ENCODE measurements around the gene VPS54. TPM values are rescaled to one million over a fixed set of nuclear protein-coding genes. Genes with fewer than 3 reads are reported as not detected.

VPS54 gene
- 5.3 and 8.0 TPM in 2 replicates for polyA plus RNA-seq (2012; rRNA removed)
- polyA plus RNA-seq (2012; cell fraction: cytosol; rRNA removed): 7.9 and 8.5 TPM in 2 replicates
- polyA plus RNA-seq (2012; cell fraction: nucleus; rRNA removed): 4.8 and 13.6 TPM in 2 replicates

GRCh38 chr2:64019083-64019974 is at the start of gene VPS54:
VPS54 (minus strand) TSS chr2:64019428; CDS start chr2:63983999, 35,429 bp downstream.
- TF ChIP-seq GATA2 (CRISPR knock-in tag; IDR thresholded peaks at IDR 0.05): no peak
- TF ChIP-seq POLR2AphosphoS5 (IDR thresholded peaks at IDR 0.05; ENCODE audit: low read depth, low read length): peak; percentile 39; the same call in 1 of the 2 replicates
- TF ChIP-seq TAF1 (IDR thresholded peaks at IDR 0.05; ENCODE audit: borderline replicate concordance, low read depth, low read length): 0 out of 2 replicates have a peak, but pooled peaks have one; percentile 11
- TF ChIP-seq MXI1 (IDR thresholded peaks at IDR 0.05; ENCODE audit: low read depth, low read length): peak; percentile 77; the same call in 1 of the 2 replicates
- TF ChIP-seq, protein P1, sequence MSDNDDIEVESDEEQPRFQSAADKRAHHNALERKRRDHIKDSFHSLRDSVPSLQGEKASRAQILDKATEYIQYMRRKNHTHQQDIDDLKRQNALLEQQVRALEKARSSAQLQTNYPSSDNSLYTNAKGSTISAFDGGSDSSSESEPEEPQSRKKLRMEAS (IDR thresholded peaks at IDR 0.05; ENCODE audit: low read depth): peak; percentile 48; the same call in 1 of the 2 replicates
- peak; percentile 23 for TF ChIP-seq CHD2 (IDR thresholded peaks at IDR 0.05; ENCODE audit: low read length, partially characterized antibody)
- no peak for TF ChIP-seq MEF2A (IDR thresholded peaks at IDR 0.05; ENCODE audit: borderline replicate concordance, low read depth)
- H3K4me3 ChIP-seq (ENCODE audit: low read depth in 2 of 2, low read length in 1 of 2): peak within 1 kb of the TSS; percentile 64 to 95
- no peaks in the 10 kb centered on the region for H3K9me3 ChIP-seq
- peaks cover 24% of the 10 kb centered on the region for H3F3A ChIP-seq (replicated peaks; ENCODE audit: insufficient read depth)
- CTCF ChIA-PET: interaction anchor here (1.0 to 1.5 kb wide), 2 partner anchors 19 to 31 kb away, joined by 3 to 7 read pairs; no protein-coding TSS in a partner anchor
- peaks cover 10% of the 10 kb centered on the region for H4K20me1 ChIP-seq (ENCODE audit: insufficient read depth)
- POLR2A ChIA-PET: interaction anchor here (0.9 kb wide), 1 partner anchor 178 kb away, joined by 3 read pairs; the partner anchor contains the start of gene UGP2
- H3K9me2 ChIP-seq: no peaks in the 10 kb centered on the region
- H3K79me2 ChIP-seq (ENCODE audit: insufficient read depth): peaks cover 43% of the 10 kb centered on the region
- H3K27me3 ChIP-seq (ENCODE audit: insufficient read depth): no peaks in the 10 kb centered on the region
- H3K27ac ChIP-seq (ENCODE audit: low read depth in 2 of 2, low read length in 1 of 2): peak within 1 kb of the TSS; percentile 88
- peak within 1 kb of the TSS; percentile 99 for H2AFZ ChIP-seq (ENCODE audit: low read depth)
- peaks cover 4 to 25% of the 10 kb centered on the region in 2 experiments for H3K4me1 ChIP-seq (ENCODE audit: control insufficient read depth in 1 of 2, insufficient read depth in 2 of 2, low read depth in 1 of 2, low read length in 1 of 2)
- H3K4me2 ChIP-seq: peak within 1 kb of the TSS; percentile 93
- peak; percentile 91 for DNase-seq
- H3K9ac ChIP-seq: peak within 1 kb of the TSS; percentile 93
- WGBS (ENCODE audit: low lambda C conversion rate): 25% methylated on average over 17 of the region's 77 CpGs
- H3K36me3 ChIP-seq (replicated peaks in 1 of 2; ENCODE audit: control insufficient read depth in 1 of 2, insufficient read depth in 2 of 2, low read length in 1 of 2): peaks cover 0 to 7% of the 10 kb centered on the region in 2 experiments

DNA sequence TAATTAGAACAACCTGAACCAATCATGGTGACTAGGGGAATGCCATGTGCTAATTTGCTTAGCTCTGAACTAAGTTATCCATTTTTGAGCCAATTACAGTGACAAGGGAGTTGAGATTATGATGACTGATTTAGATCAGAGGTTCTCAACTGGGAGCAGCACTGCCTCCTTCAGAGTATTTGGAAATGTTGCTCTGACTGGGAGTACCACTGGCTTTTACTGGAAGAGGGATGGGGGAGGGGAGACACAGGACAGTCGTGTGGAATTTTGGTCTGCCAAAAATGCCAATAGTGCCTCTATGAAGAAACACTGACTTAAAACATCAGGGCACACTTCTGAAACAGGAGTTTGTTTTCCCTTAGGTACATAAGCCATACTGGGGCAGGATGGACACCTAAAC is 48.1 kb upstream of the VPS54 start:
- no peak overlapping the region for H3K4me3 ChIP-seq (ENCODE audit: low read depth in 2 of 2, low read length in 1 of 2)
- H3K79me2 ChIP-seq (ENCODE audit: insufficient read depth): no peaks in the 10 kb centered on the region
- no peaks in the 10 kb centered on the region for H3K9me2 ChIP-seq
- ChIA-PET POLR2A (no interaction called here), CTCF (interaction anchor here (2.3 kb wide), 1 partner anchor 264 kb away, joined by 5 read pairs; no protein-coding TSS in a partner anchor)
- no peaks in the 10 kb centered on the region for H4K20me1 ChIP-seq (ENCODE audit: insufficient read depth)
- TF ChIP-seq NRF1 (IDR thresholded peaks at IDR 0.05; ENCODE audit: low read depth, low read length): no peak
- TF ChIP-seq, protein P2, sequence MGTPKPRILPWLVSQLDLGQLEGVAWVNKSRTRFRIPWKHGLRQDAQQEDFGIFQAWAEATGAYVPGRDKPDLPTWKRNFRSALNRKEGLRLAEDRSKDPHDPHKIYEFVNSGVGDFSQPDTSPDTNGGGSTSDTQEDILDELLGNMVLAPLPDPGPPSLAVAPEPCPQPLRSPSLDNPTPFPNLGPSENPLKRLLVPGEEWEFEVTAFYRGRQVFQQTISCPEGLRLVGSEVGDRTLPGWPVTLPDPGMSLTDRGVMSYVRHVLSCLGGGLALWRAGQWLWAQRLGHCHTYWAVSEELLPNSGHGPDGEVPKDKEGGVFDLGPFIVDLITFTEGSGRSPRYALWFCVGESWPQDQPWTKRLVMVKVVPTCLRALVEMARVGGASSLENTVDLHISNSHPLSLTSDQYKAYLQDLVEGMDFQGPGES (IDR thresholded peaks at IDR 0.05; ENCODE audit: low read depth, low read length): no peak
- no peak for TF ChIP-seq TEAD4 (IDR thresholded peaks at IDR 0.05; ENCODE audit: borderline replicate concordance, insufficient read depth)
- TF ChIP-seq, protein P1 (IDR thresholded peaks at IDR 0.05; ENCODE audit: low read depth): no peak
- TF ChIP-seq SIN3A (IDR thresholded peaks at IDR 0.05; ENCODE audit: borderline replicate concordance, low read depth, low read length): no peak
- no peak for TF ChIP-seq FOXJ3 (CRISPR knock-in tag; IDR thresholded peaks at IDR 0.05)
- no peak for TF ChIP-seq RAD21 (IDR thresholded peaks at IDR 0.05; ENCODE audit: low read length)
- no peak for TF ChIP-seq EP300 (IDR thresholded peaks at IDR 0.05; ENCODE audit: borderline replicate concordance in 1 of 2, low read depth in 1 of 2, low read length in 1 of 2)
- TF ChIP-seq RXRA (IDR thresholded peaks at IDR 0.05; ENCODE audit: borderline replicate concordance, low read depth): no peak
- no peak for TF ChIP-seq RFX5 (IDR thresholded peaks at IDR 0.05; ENCODE audit: low read length)
- TF ChIP-seq RCOR1 (IDR thresholded peaks at IDR 0.05; ENCODE audit: low read length): no peak
- no peak for TF ChIP-seq REST (IDR thresholded peaks at IDR 0.05; ENCODE audit: low read depth, low read length)
- no peak for TF ChIP-seq FOXM1 (IDR thresholded peaks at IDR 0.05; ENCODE audit: low read depth)
- H3K4me1 ChIP-seq (ENCODE audit: control insufficient read depth in 1 of 2, insufficient read depth in 2 of 2, low read depth in 1 of 2, low read length in 1 of 2): peaks cover 0 to 9% of the 10 kb centered on the region in 2 experiments; a peak in 2 of 4 replicates
- H3K9ac ChIP-seq: no peak overlapping the region
- WGBS (ENCODE audit: low lambda C conversion rate): 64% methylated on average over 1 of the region's 1 CpG
- H2AFZ ChIP-seq (ENCODE audit: low read depth): no peak overlapping the region
- H3F3A ChIP-seq (replicated peaks; ENCODE audit: insufficient read depth): peaks cover 6% of the 10 kb centered on the region
- H3K36me3 ChIP-seq (replicated peaks in 1 of 2; ENCODE audit: control insufficient read depth in 1 of 2, insufficient read depth in 2 of 2, low read length in 1 of 2): no peaks in the 10 kb centered on the region
- no peak for DNase-seq
- H3K27me3 ChIP-seq (ENCODE audit: insufficient read depth): no peaks in the 10 kb centered on the region
- no peaks in the 10 kb centered on the region for H3K9me3 ChIP-seq
- no peak overlapping the region for H3K4me2 ChIP-seq
- H3K27ac ChIP-seq (ENCODE audit: low read depth in 2 of 2, low read length in 1 of 2): no peak overlapping the region
